ENCODE measurements around the gene ATRNL1. TPM values are rescaled to one million over a fixed set of nuclear protein-coding genes. Genes with fewer than 3 reads are reported as not detected.

Gene ATRNL1
- total and polyA plus RNA-seq, 2 experiments from 2014 or later: 4.8 to 29.7 TPM

GRCh38 chr10:115948465-115948864, 855.3 kb downstream of the ATRNL1 start:
- H3K36me3 Mint-ChIP-seq (ENCODE audit: low read depth): peaks cover 2% of the 10 kb centered on the region; the same call in 1 of the 3 replicates
- Histone ChIP-seq H3K27me3 (ENCODE audit: insufficient read depth) (no peaks in the 10 kb centered on the region), H3K9me2 (ENCODE audit: insufficient read depth) (no peaks in the 10 kb centered on the region), H3K4me3 (no peak overlapping the region), H3K79me2 (replicated peaks; ENCODE audit: insufficient read depth) (no peaks in the 10 kb centered on the region), H3K27ac (ENCODE audit: low read depth) (peak overlapping the region; percentile 27), H3F3A (replicated peaks; ENCODE audit: low read depth) (no peaks in the 10 kb centered on the region), H3K4me2 (no peak overlapping the region), H3K36me3 (ENCODE audit: insufficient read depth) (no peaks in the 10 kb centered on the region), H2AFZ (no peak overlapping the region), H4K20me1 (replicated peaks; ENCODE audit: insufficient read depth) (no peaks in the 10 kb centered on the region), H3K4me1 (ENCODE audit: insufficient read depth) (peaks cover 23% of the 10 kb centered on the region)
- TF ChIP-seq REST (IDR thresholded peaks at IDR 0.05; ENCODE audit: unreplicated experiment) (no peak), CTCF (conservative IDR thresholded peaks at IDR 0.05; ENCODE audit: low read depth in 2 of 2) (peak; percentile 40 to 67)
- H3K27me3 Mint-ChIP-seq (ENCODE audit: insufficient read depth, low read depth, poor library complexity): no peaks in the 10 kb centered on the region
- no peaks in the 10 kb centered on the region for H3K9me3 Mint-ChIP-seq
- DNase-seq (ENCODE audit: low spot score): peak; percentile 65
- peaks cover 29% of the 10 kb centered on the region for H3K4me1 Mint-ChIP-seq
- H3K4me3 Mint-ChIP-seq: no peak overlapping the region
- ATAC-seq: peak; percentile 95
- H3K27ac Mint-ChIP-seq: no peak overlapping the region

- H3K9me2 ChIP-seq (ENCODE audit: insufficient read depth): no peaks in the 10 kb centered on the region
- H3K4me3 Mint-ChIP-seq: no peak overlapping the region
- no peaks in the 10 kb centered on the region for H3K27me3 ChIP-seq (ENCODE audit: insufficient read depth)
- ATAC-seq (no peak; the same call in 1 of the 3 replicates), DNase-seq (ENCODE audit: low spot score) (no peak)
- no peaks in the 10 kb centered on the region for H4K20me1 ChIP-seq (replicated peaks; ENCODE audit: insufficient read depth)
- H3K4me1 ChIP-seq (ENCODE audit: insufficient read depth): peaks cover 31% of the 10 kb centered on the region
- no peaks in the 10 kb centered on the region for H3K9me3 Mint-ChIP-seq
- H3K27me3 Mint-ChIP-seq (ENCODE audit: insufficient read depth, low read depth, poor library complexity): no peaks in the 10 kb centered on the region
- H3K4me2 ChIP-seq: no peak overlapping the region
- H3K27ac Mint-ChIP-seq: no peak overlapping the region
- no peaks in the 10 kb centered on the region for H3K36me3 ChIP-seq (ENCODE audit: insufficient read depth)
- H3K4me3 ChIP-seq: no peak overlapping the region
- H3K36me3 Mint-ChIP-seq (ENCODE audit: low read depth): no peaks in the 10 kb centered on the region
- no peak overlapping the region for H2AFZ ChIP-seq
- no peaks in the 10 kb centered on the region for H3F3A ChIP-seq (replicated peaks; ENCODE audit: low read depth)
- no peaks in the 10 kb centered on the region for H3K79me2 ChIP-seq (replicated peaks; ENCODE audit: insufficient read depth)
- no peak overlapping the region for H3K27ac ChIP-seq (ENCODE audit: low read depth)
- H3K4me1 Mint-ChIP-seq: peaks cover 30% of the 10 kb centered on the region
- TF ChIP-seq JUNB (IDR thresholded peaks at IDR 0.05; ENCODE audit: unreplicated experiment) (no peak), REST (IDR thresholded peaks at IDR 0.05; ENCODE audit: unreplicated experiment) (no peak), NANOG (IDR thresholded peaks at IDR 0.05; ENCODE audit: borderline replicate concordance) (no peak), POLR2AphosphoS5 (IDR thresholded peaks at IDR 0.05; ENCODE audit: low read depth) (no peak), CTCF (conservative IDR thresholded peaks at IDR 0.05; ENCODE audit: low read depth in 2 of 2) (no peak), CREB1 (CRISPR knock-in tag; IDR thresholded peaks at IDR 0.05; ENCODE audit: low read depth) (no peak), EZH2phosphoT487 (IDR thresholded peaks at IDR 0.05; ENCODE audit: unreplicated experiment) (no peak)
These were observed 856.2 kb downstream of the ATRNL1 start for GRCh38 chr10:115949282-115949844.

Data from GM23338 (cell line).